Activated T-cell treated with anti-CD3 and anti-CD28 coated beads, Interleukin-2, amount 50 U/mL, for 1 hour (primary cell): ENCODE results near the gene DNAJC5G.
"Not testable (repeated sequence)": the region's sequence is repeated elsewhere in the genome, so short reads cannot be mapped to it uniquely, and the experiment has no call there.

Experiments
- DNase-seq: peaks from one replicate; pipeline ENCODE4 v3.0.0-alpha.2; 2020

DNAJC5G gene

GRCh38 chr2:27255187-27255586, 20.0 kb upstream of the DNAJC5G start:
- no peak for DNase-seq

GRCh38 chr2:27255660-27256059, 19.6 kb upstream of the DNAJC5G start:
- no peak for DNase-seq

- DNase-seq, result no peak
These were observed 18.3 kb upstream of the DNAJC5G start for GRCh38 chr2:27256855-27257454.

- no peak for DNase-seq
These were observed 17.2 kb upstream of the DNAJC5G start for GRCh38 chr2:27258051-27258450.

GRCh38 chr2:27261241-27261925, 13.8 kb upstream of the DNAJC5G start:
- DNase-seq, result no peak

- DNase-seq, result no peak
These were observed 13.3 kb upstream of the DNAJC5G start for GRCh38 chr2:27261926-27262298.

GRCh38 chr2:27262379-27263286, 12.6 kb upstream of the DNAJC5G start, which contains the start of gene SLC30A3:
Gene SLC30A3, minus strand, starts transcription at chr2:27263047. Its CDS starts 141 bp downstream, at chr2:27262906.
- DNase-seq, result peak; percentile 72

GRCh38 chr2:27263287-27264252, 11.7 kb upstream of the DNAJC5G start:
- DNase-seq, result peak; percentile 33

GRCh38 chr2:27264253-27264752, 10.9 kb upstream of the DNAJC5G start:
- peak; percentile 42 for DNase-seq

GRCh38 chr2:27264753-27265535, 10.3 kb upstream of the DNAJC5G start:
- peak; percentile 75 for DNase-seq

GRCh38 chr2:27265536-27265870, 9.7 kb upstream of the DNAJC5G start:
- no peak for DNase-seq

GRCh38 chr2:27268296-27268695, 6.9 kb upstream of the DNAJC5G start:
- DNase-seq, result not testable (repeated sequence)

GRCh38 chr2:27270131-27270530, 5.1 kb upstream of the DNAJC5G start:
- no peak for DNase-seq

GRCh38 chr2:27270670-27271069, 4.6 kb upstream of the DNAJC5G start:
- DNase-seq, result no peak

- DNase-seq, result no peak
These were observed 3.4 kb upstream of the DNAJC5G start for GRCh38 chr2:27271631-27272340.

GRCh38 chr2:27272537-27273522, 2.4 kb upstream of the DNAJC5G start:
- not testable (repeated sequence) for DNase-seq

GRCh38 chr2:27278010-27278409, 2.8 kb downstream of the DNAJC5G start:
- no peak for DNase-seq

- no peak for DNase-seq
These were observed 5.6 kb downstream of the DNAJC5G start for GRCh38 chr2:27280826-27281225.

GRCh38 chr2:27281442-27281841, 6.2 kb downstream of the DNAJC5G start:
- DNase-seq, result no peak
